ENCODE measurements around the gene NFYA. TPM values are rescaled to one million over a fixed set of nuclear protein-coding genes. Genes with fewer than 3 reads are reported as not detected.

The NFYA gene
- total RNA-seq, 6 experiments from 2014 or later: 6.4 to 11.7 (median 7.7) TPM

GRCh38 chr6:41085182-41085581 lies 12.4 kb downstream of the NFYA start:
- Histone ChIP-seq H3K4me3 (no peak overlapping the region), H3K36me3 (peaks cover 6 to 43% (median 17%) of the 10 kb centered on the region in 4 donors), H3K27ac (no peak overlapping the region), H3K9me3 (no peaks in the 10 kb centered on the region), H3K4me1 (peaks cover 0 to under 1% (median 0%) of the 10 kb centered on the region in 4 donors), H3K27me3 (no peaks in the 10 kb centered on the region)
- no peak for DNase-seq
- ATAC-seq: no peak
- TF ChIP-seq POLR2A (IDR thresholded peaks at IDR 0.05) (no peak), CTCF (IDR thresholded peaks at IDR 0.05) (no peak)
- intact Hi-C loops (cut with DNase I): no loop called here

GRCh38 chr6:41088451-41088850 lies 15.7 kb downstream of the NFYA start:
- H3K27ac ChIP-seq: no peak overlapping the region
- WGBS (ENCODE audit: insufficient coverage, low coverage, low lambda C conversion rate, missing lambda C conversion rate): 100% methylated on average over 4 of the region's 4 CpGs
- DNase-seq: no peak
- intact Hi-C loops (cut with DNase I): no loop called here
- H3K36me3 ChIP-seq: peaks cover 7 to 58% (median 19%) of the 10 kb centered on the region in 4 donors
- H3K4me3 ChIP-seq: no peak overlapping the region
- no peaks in the 10 kb centered on the region for H3K27me3 ChIP-seq
- no peak for ATAC-seq
- H3K4me1 ChIP-seq: peaks cover 0 to 17% (median 3%) of the 10 kb centered on the region in 4 donors
- TF ChIP-seq POLR2A (IDR thresholded peaks at IDR 0.05) (no peak), CTCF (IDR thresholded peaks at IDR 0.05) (no peak)
- H3K9me3 ChIP-seq: no peaks in the 10 kb centered on the region

GRCh38 chr6:41090841-41091761 lies 18.3 kb downstream of the NFYA start:
- H3K4me1 ChIP-seq: peaks cover 0 to 17% (median 3%) of the 10 kb centered on the region in 4 donors
- TF ChIP-seq POLR2A (IDR thresholded peaks at IDR 0.05) (no peak), CTCF (IDR thresholded peaks at IDR 0.05) (no peak)
- peaks cover 5 to 67% (median 26%) of the 10 kb centered on the region in 4 donors for H3K36me3 ChIP-seq
- 14% methylated on average over 1 of the region's 1 CpG for WGBS (ENCODE audit: insufficient coverage, low coverage, low lambda C conversion rate, missing lambda C conversion rate)
- no peaks in the 10 kb centered on the region for H3K9me3 ChIP-seq
- DNase-seq (peak in 2 of 3 donors; percentile 24 to 76), ATAC-seq (peak; percentile 92 to 95 (median 94))
- H3K27me3 ChIP-seq: no peaks in the 10 kb centered on the region
- peak overlapping the region in 2 of 3 donors; percentile 33 to 66 for H3K27ac ChIP-seq
- intact Hi-C loops (cut with DNase I): no loop called here
- no peak overlapping the region for H3K4me3 ChIP-seq

- ATAC-seq: peak in 1 of 4 donors; percentile 36
Observed at GRCh38 chr6:41092421-41093140, 19.8 kb downstream of the NFYA start.

More at GRCh38 chr6:41092421-41093140, 19.8 kb downstream of the NFYA start:
- no peak for DNase-seq
- Histone ChIP-seq H3K9me3 (no peaks in the 10 kb centered on the region), H3K36me3 (peaks cover 12 to 75% (median 34%) of the 10 kb centered on the region in 4 donors), H3K27ac (no peak overlapping the region), H3K27me3 (no peaks in the 10 kb centered on the region), H3K4me3 (no peak overlapping the region), H3K4me1 (peaks cover 0 to 17% (median 3%) of the 10 kb centered on the region in 4 donors)
- 95% methylated on average over 4 of the region's 4 CpGs for WGBS (ENCODE audit: insufficient coverage, low coverage, low lambda C conversion rate, missing lambda C conversion rate)
- TF ChIP-seq CTCF (IDR thresholded peaks at IDR 0.05) (peak in 2 of 4 donors; percentile 14 to 15), POLR2A (IDR thresholded peaks at IDR 0.05) (no peak)
- intact Hi-C loops (cut with DNase I): no loop called here

Data from right lobe of liver (tissue), 6 donors.